Measurements from ENCODE around the gene AMMECR1L. TPM values are rescaled to one million over a fixed set of nuclear protein-coding genes. Genes with fewer than 3 reads are reported as not detected.
"Not testable (repeated sequence)": the region's sequence is repeated elsewhere in the genome, so short reads cannot be mapped to it uniquely, and the experiment has no call there.

The AMMECR1L gene
- total RNA-seq, 1 experiment from 2014 or later: 26.0 TPM

GRCh38 chr2:127829845-127830246 lies 55.9 kb downstream of the AMMECR1L start:
- Histone ChIP-seq H3K4me3 (ENCODE audit: low read depth, low read length, poor library complexity, severe bottlenecking) (no peak overlapping the region), H3K36me3 (ENCODE audit: insufficient read depth, low read length, poor library complexity, severe bottlenecking) (no peaks in the 10 kb centered on the region), H3K9me3 (ENCODE audit: low read depth, low read length, poor library complexity, severe bottlenecking) (no peaks in the 10 kb centered on the region), H3K27ac (ENCODE audit: low read depth, low read length, poor library complexity, severe bottlenecking) (no peak overlapping the region), H3K4me1 (ENCODE audit: insufficient read depth, low read length, poor library complexity, severe bottlenecking) (no peaks in the 10 kb centered on the region), H3K27me3 (replicated peaks; ENCODE audit: insufficient read depth, low read depth, low read length, poor library complexity) (no peaks in the 10 kb centered on the region)
- intact Hi-C loops (cut with micrococcal nuclease; ENCODE audit: unreplicated experiment): no loop called here
- POLR2A ChIA-PET (ENCODE audit: low non-redundant PET): no interaction called here
- TF ChIP-seq EZH2 (IDR thresholded peaks at IDR 0.05; ENCODE audit: borderline replicate concordance, low read depth, low read length, poor library complexity, severe bottlenecking) (no peak), CTCF (conservative IDR thresholded peaks at IDR 0.05; ENCODE audit: low read depth, low read length) (no peak)
- no TSS peak for BruUV-seq (replicated peaks)
- CTCF ChIA-PET: no interaction called here
- DNase-seq (ENCODE audit: low spot score): no peak

- H3K9me3 ChIP-seq (ENCODE audit: low read depth, low read length, poor library complexity, severe bottlenecking); H3K36me3 ChIP-seq (ENCODE audit: insufficient read depth, low read length, poor library complexity, severe bottlenecking); H3K4me3 ChIP-seq (ENCODE audit: low read depth, low read length, poor library complexity, severe bottlenecking); intact Hi-C loops (cut with micrococcal nuclease; ENCODE audit: unreplicated experiment); H3K4me1 ChIP-seq (ENCODE audit: insufficient read depth, low read length, poor library complexity, severe bottlenecking); BruUV-seq (replicated peaks); DNase-seq (ENCODE audit: low spot score); POLR2A ChIA-PET (ENCODE audit: low non-redundant PET); H3K27me3 ChIP-seq (replicated peaks; ENCODE audit: insufficient read depth, low read depth, low read length, poor library complexity); H3K27ac ChIP-seq (ENCODE audit: low read depth, low read length, poor library complexity, severe bottlenecking): not testable (repeated sequence)
- CTCF ChIA-PET: interaction anchor here (0.7 kb wide), 1 partner anchor 236 kb away, joined by 3 read pairs; no protein-coding TSS in a partner anchor
These were observed 59.0 kb downstream of the AMMECR1L start for GRCh38 chr2:127826708-127827107.

- intact Hi-C loops (cut with micrococcal nuclease; ENCODE audit: unreplicated experiment): no loop called here
- no peaks in the 10 kb centered on the region for H3K36me3 ChIP-seq (ENCODE audit: insufficient read depth, low read length, poor library complexity, severe bottlenecking)
- H3K4me1 ChIP-seq (ENCODE audit: insufficient read depth, low read length, poor library complexity, severe bottlenecking): no peaks in the 10 kb centered on the region
- DNase-seq (ENCODE audit: low spot score): no peak
- ChIA-PET POLR2A (ENCODE audit: low non-redundant PET) (no interaction called here), CTCF (no interaction called here)
- no peak for TF ChIP-seq EZH2 (IDR thresholded peaks at IDR 0.05; ENCODE audit: borderline replicate concordance, low read depth, low read length, poor library complexity, severe bottlenecking)
- TF ChIP-seq CTCF (conservative IDR thresholded peaks at IDR 0.05; ENCODE audit: low read depth, low read length): no peak
- BruUV-seq (replicated peaks): no TSS peak
- no peak overlapping the region for H3K27ac ChIP-seq (ENCODE audit: low read depth, low read length, poor library complexity, severe bottlenecking)
- peaks cover 4% of the 10 kb centered on the region for H3K9me3 ChIP-seq (ENCODE audit: low read depth, low read length, poor library complexity, severe bottlenecking)
- no peak overlapping the region for H3K4me3 ChIP-seq (ENCODE audit: low read depth, low read length, poor library complexity, severe bottlenecking)
- no peaks in the 10 kb centered on the region for H3K27me3 ChIP-seq (replicated peaks; ENCODE audit: insufficient read depth, low read depth, low read length, poor library complexity)
These were observed 59.7 kb downstream of the AMMECR1L start for GRCh38 chr2:127826047-127826446.

GRCh38 chr2:127820080-127820668 lies 65.6 kb downstream of the AMMECR1L start:
- DNase-seq (ENCODE audit: low spot score): no peak
- intact Hi-C loops (cut with micrococcal nuclease; ENCODE audit: unreplicated experiment): no loop called here
- H3K4me1 ChIP-seq (ENCODE audit: insufficient read depth, low read length, poor library complexity, severe bottlenecking): no peaks in the 10 kb centered on the region
- TF ChIP-seq CTCF (conservative IDR thresholded peaks at IDR 0.05; ENCODE audit: low read depth, low read length) (no peak), EZH2 (IDR thresholded peaks at IDR 0.05; ENCODE audit: borderline replicate concordance, low read depth, low read length, poor library complexity, severe bottlenecking) (no peak)
- no peak overlapping the region for H3K27ac ChIP-seq (ENCODE audit: low read depth, low read length, poor library complexity, severe bottlenecking)
- peaks cover 4% of the 10 kb centered on the region for H3K27me3 ChIP-seq (replicated peaks; ENCODE audit: insufficient read depth, low read depth, low read length, poor library complexity)
- no peak overlapping the region for H3K4me3 ChIP-seq (ENCODE audit: low read depth, low read length, poor library complexity, severe bottlenecking)
- CTCF ChIA-PET: no interaction called here
- peaks cover 23% of the 10 kb centered on the region for H3K9me3 ChIP-seq (ENCODE audit: low read depth, low read length, poor library complexity, severe bottlenecking)
- POLR2A ChIA-PET (ENCODE audit: low non-redundant PET): no interaction called here
- H3K36me3 ChIP-seq (ENCODE audit: insufficient read depth, low read length, poor library complexity, severe bottlenecking): no peaks in the 10 kb centered on the region
- no TSS peak for BruUV-seq (replicated peaks)
